Measurements from ENCODE around the gene FOXA2. TPM values are rescaled to one million over a fixed set of nuclear protein-coding genes. Genes with fewer than 3 reads are reported as not detected.

FOXA2 gene
- total and polyA plus RNA-seq, 2 of the 13 experiments (the other 11 are each of a cell fraction or from before 2014, with no cell fraction given), result 8.8 to 12.2 TPM

GRCh38 chr20:22584522-22584921 is at the start of gene FOXA2 (continued):
- 0 out of 2 replicates have a peak, but pooled peaks have one; percentile 2 for TF ChIP-seq JUN (CRISPR knock-in tag; IDR thresholded peaks at IDR 0.05)
- TF ChIP-seq ZBTB14 (CRISPR knock-in tag; IDR thresholded peaks at IDR 0.05), result 0 out of 2 replicates have a peak, but pooled peaks have one; percentile 13
- TF ChIP-seq, protein P1, sequence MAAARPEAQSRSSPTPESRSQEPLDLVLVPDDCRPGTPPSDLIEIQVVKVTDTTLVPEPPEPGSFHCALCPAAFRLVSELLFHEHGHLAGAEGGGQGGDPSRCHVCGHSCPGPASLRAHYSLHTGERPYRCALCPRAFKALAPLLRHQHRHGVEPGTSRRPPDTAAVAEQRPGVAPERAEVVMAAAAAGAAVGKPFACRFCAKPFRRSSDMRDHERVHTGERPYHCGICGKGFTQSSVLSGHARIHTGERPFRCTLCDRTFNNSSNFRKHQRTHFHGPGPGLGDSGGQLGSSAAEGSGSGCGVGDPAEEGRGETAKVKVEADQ (CRISPR knock-in tag; IDR thresholded peaks at IDR 0.05; ENCODE audit: borderline replicate concordance), result peak; percentile 13; the same call in 1 of the 2 replicates
- TF ChIP-seq ZNF761 (CRISPR knock-in tag; conservative IDR thresholded peaks at IDR 0.05), result peak; percentile 36; the same call in 1 of the 2 replicates
- 0 out of 2 replicates have a peak, but pooled peaks have one; percentile 7 for TF ChIP-seq ZNF121 (CRISPR knock-in tag; IDR thresholded peaks at IDR 0.05)
- TF ChIP-seq, protein P2, sequence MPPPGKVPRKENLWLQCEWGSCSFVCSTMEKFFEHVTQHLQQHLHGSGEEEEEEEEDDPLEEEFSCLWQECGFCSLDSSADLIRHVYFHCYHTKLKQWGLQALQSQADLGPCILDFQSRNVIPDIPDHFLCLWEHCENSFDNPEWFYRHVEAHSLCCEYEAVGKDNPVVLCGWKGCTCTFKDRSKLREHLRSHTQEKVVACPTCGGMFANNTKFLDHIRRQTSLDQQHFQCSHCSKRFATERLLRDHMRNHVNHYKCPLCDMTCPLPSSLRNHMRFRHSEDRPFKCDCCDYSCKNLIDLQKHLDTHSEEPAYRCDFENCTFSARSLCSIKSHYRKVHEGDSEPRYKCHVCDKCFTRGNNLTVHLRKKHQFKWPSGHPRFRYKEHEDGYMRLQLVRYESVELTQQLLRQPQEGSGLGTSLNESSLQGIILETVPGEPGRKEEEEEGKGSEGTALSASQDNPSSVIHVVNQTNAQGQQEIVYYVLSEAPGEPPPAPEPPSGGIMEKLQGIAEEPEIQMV (CRISPR knock-in tag; IDR thresholded peaks at IDR 0.05; ENCODE audit: low read depth), result no peak
- no peak for TF ChIP-seq AGO1 (IDR thresholded peaks at IDR 0.05; ENCODE audit: low read depth, low read length, poor library complexity, severe bottlenecking)
- TF ChIP-seq MYC (CRISPR knock-in tag; IDR thresholded peaks at IDR 0.05; ENCODE audit: borderline replicate concordance), result 0 out of 2 replicates have a peak, but pooled peaks have one; percentile 2
- TF ChIP-seq, protein P3, sequence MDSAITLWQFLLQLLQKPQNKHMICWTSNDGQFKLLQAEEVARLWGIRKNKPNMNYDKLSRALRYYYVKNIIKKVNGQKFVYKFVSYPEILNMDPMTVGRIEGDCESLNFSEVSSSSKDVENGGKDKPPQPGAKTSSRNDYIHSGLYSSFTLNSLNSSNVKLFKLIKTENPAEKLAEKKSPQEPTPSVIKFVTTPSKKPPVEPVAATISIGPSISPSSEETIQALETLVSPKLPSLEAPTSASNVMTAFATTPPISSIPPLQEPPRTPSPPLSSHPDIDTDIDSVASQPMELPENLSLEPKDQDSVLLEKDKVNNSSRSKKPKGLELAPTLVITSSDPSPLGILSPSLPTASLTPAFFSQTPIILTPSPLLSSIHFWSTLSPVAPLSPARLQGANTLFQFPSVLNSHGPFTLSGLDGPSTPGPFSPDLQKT (CRISPR knock-in tag; IDR thresholded peaks at IDR 0.05; ENCODE audit: borderline replicate concordance), result no peak
- peak; percentile 72 for TF ChIP-seq TMF1 (CRISPR knock-in tag; IDR thresholded peaks at IDR 0.05; ENCODE audit: low read depth)
- peak; percentile 18; the same call in 1 of the 2 replicates for TF ChIP-seq ZFP36L1 (CRISPR knock-in tag; IDR thresholded peaks at IDR 0.05)
- 0 out of 2 replicates have a peak, but pooled peaks have one; percentile 44 for TF ChIP-seq NAIF1 (CRISPR knock-in tag; IDR thresholded peaks at IDR 0.05; ENCODE audit: borderline replicate concordance)
- 0 out of 2 replicates have a peak, but pooled peaks have one; percentile 6 for TF ChIP-seq SALL2 (CRISPR knock-in tag; IDR thresholded peaks at IDR 0.05)
- no peak for TF ChIP-seq ZFP90 (CRISPR knock-in tag; IDR thresholded peaks at IDR 0.05; ENCODE audit: borderline replicate concordance)
- peak; percentile 83 for TF ChIP-seq RBFOX2 (IDR thresholded peaks at IDR 0.05; ENCODE audit: low read depth, low read length)
- TF ChIP-seq CENPT (CRISPR knock-in tag; IDR thresholded peaks at IDR 0.05; ENCODE audit: low read depth), result 0 out of 2 replicates have a peak, but pooled peaks have one; percentile 16
- no peak for TF ChIP-seq DMAP1 (CRISPR knock-in tag; IDR thresholded peaks at IDR 0.05)
- peak; percentile 4; the same call in 1 of the 2 replicates for TF ChIP-seq ZSCAN21 (CRISPR knock-in tag; IDR thresholded peaks at IDR 0.05; ENCODE audit: borderline replicate concordance)
- TF ChIP-seq, protein P4, sequence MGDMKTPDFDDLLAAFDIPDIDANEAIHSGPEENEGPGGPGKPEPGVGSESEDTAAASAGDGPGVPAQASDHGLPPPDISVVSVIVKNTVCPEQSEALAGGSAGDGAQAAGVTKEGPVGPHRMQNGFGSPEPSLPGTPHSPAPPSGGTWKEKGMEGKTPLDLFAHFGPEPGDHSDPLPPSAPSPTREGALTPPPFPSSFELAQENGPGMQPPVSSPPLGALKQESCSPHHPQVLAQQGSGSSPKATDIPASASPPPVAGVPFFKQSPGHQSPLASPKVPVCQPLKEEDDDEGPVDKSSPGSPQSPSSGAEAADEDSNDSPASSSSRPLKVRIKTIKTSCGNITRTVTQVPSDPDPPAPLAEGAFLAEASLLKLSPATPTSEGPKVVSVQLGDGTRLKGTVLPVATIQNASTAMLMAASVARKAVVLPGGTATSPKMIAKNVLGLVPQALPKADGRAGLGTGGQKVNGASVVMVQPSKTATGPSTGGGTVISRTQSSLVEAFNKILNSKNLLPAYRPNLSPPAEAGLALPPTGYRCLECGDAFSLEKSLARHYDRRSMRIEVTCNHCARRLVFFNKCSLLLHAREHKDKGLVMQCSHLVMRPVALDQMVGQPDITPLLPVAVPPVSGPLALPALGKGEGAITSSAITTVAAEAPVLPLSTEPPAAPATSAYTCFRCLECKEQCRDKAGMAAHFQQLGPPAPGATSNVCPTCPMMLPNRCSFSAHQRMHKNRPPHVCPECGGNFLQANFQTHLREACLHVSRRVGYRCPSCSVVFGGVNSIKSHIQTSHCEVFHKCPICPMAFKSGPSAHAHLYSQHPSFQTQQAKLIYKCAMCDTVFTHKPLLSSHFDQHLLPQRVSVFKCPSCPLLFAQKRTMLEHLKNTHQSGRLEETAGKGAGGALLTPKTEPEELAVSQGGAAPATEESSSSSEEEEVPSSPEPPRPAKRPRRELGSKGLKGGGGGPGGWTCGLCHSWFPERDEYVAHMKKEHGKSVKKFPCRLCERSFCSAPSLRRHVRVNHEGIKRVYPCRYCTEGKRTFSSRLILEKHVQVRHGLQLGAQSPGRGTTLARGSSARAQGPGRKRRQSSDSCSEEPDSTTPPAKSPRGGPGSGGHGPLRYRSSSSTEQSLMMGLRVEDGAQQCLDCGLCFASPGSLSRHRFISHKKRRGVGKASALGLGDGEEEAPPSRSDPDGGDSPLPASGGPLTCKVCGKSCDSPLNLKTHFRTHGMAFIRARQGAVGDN (CRISPR knock-in tag; IDR thresholded peaks at IDR 0.05), result peak; percentile 69; the same call in 1 of the 2 replicates
- peak; percentile 10; the same call in 1 of the 2 replicates for TF ChIP-seq ZNF703 (CRISPR knock-in tag; IDR thresholded peaks at IDR 0.05; ENCODE audit: borderline replicate concordance)
